Astrocyte of the spinal cord (primary cell): Measurements from ENCODE around the gene CKS2.

Experiments
- DNase-seq: peaks from one replicate; pipeline ENCODE4 v3.0.0; 2011; ENCODE audit warnings: low read depth, low spot score
- H3K4me3 ChIP-seq: 2 replicates; pipeline ENCODE4 v1.5.1; 2011; ENCODE audit warnings: low read depth, mild to moderate bottlenecking, low read length, moderate library complexity
- in situ Hi-C: cut with HindIII; loops from 2 replicates; pipeline ENCODE4 v1.10.0; 2017; ENCODE audit warnings: low sequenced_read_pairs
- TF ChIP-seq, protein P1 (sequence below): IDR thresholded peaks from 2 replicates; pipeline ENCODE4 v1.5.1; 2012; ENCODE audit warnings: low read depth, mild to moderate bottlenecking, low read length, inconsistent platforms

The CKS2 gene

GRCh38 chr9:89363921-89364665, 53.1 kb downstream of the CKS2 start:
- no peak for DNase-seq
- TF ChIP-seq, protein P1, sequence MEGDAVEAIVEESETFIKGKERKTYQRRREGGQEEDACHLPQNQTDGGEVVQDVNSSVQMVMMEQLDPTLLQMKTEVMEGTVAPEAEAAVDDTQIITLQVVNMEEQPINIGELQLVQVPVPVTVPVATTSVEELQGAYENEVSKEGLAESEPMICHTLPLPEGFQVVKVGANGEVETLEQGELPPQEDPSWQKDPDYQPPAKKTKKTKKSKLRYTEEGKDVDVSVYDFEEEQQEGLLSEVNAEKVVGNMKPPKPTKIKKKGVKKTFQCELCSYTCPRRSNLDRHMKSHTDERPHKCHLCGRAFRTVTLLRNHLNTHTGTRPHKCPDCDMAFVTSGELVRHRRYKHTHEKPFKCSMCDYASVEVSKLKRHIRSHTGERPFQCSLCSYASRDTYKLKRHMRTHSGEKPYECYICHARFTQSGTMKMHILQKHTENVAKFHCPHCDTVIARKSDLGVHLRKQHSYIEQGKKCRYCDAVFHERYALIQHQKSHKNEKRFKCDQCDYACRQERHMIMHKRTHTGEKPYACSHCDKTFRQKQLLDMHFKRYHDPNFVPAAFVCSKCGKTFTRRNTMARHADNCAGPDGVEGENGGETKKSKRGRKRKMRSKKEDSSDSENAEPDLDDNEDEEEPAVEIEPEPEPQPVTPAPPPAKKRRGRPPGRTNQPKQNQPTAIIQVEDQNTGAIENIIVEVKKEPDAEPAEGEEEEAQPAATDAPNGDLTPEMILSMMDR, result no peak
- no peak overlapping the region for H3K4me3 ChIP-seq
- in situ Hi-C loops, result no loop called here

DNA sequence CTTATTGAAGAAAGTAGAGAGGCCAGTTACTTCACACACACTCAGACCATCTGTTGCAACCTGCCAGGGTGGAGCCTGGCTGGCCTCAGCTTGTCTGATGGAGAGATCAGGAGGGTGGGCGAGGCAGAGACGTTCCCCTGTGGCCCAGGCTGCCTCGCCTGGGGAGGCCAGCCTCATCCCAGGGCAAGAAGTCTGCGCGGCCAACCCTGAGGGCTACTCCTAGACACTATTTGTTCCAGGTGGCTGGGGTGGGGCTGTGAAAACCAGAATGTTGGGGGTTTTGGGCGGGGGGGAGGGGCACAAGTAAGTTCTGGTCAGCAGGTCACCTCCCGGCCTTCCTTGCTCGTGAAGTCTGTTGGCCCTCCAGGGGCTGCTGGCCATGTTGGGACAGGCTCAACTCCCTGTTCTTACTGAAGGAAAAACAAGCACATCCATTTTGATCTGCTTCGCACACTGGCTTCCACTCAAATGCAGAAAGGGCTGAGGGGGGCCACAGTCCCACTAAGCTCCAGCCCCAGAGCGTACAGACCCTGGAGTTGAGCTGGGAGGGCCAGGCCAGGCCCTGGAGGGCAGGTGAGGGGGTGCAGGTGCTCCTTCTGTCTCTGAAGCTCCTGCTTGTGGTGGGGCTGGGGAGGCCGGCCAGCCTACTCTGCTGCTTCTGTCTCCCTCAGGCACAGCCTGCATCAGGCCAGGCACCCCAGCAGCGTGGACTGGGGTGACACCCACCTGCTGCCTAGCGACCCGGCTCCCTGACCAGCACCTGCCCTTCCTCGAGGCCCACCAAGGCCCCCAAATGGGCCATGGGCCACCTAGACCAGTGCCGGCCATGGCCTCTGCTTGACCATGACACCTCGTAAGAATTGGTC, 53.9 kb downstream of the CKS2 start:
- DNase-seq, result no peak
- TF ChIP-seq, protein P1, result no peak
- no peak overlapping the region for H3K4me3 ChIP-seq
- in situ Hi-C loops, result no loop called here

- no peak for DNase-seq
- in situ Hi-C loops, result no loop called here
- no peak overlapping the region for H3K4me3 ChIP-seq
- TF ChIP-seq, protein P1, result no peak
Observed at GRCh38 chr9:89365532-89365912, 54.5 kb downstream of the CKS2 start.
